ENCODE measurements around the gene AGTPBP1.

AGTPBP1 gene

DNA sequence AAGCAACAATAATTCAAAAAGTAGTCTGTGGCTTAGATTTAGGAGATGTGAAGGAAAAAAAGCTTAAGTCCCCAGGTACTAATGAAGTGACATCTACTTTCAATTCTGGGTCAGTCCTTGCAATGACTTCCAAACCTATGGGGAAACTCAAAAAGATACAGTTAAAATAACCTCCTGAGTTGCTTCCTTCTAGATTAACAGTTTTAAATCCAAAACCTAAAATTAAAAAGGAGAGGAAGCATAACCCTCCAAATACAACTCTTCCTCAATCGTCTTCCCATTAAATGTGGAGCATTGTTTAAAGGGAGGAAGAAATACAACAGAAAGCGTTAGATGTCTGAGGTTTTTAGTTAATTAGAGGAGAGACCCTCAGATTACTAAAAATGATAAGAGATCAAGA, 75.7 kb downstream of the AGTPBP1 start:
- Histone ChIP-seq H3K27ac (ENCODE audit: low read depth, low read length) (no peak overlapping the region), H3K27me3 (ENCODE audit: control insufficient read depth in 1 of 2, insufficient read depth in 2 of 2, low read length in 2 of 2) (no peaks in the 10 kb centered on the region), H3K9me3 (ENCODE audit: low read length) (no peaks in the 10 kb centered on the region), H3K9ac (ENCODE audit: low read length) (no peak overlapping the region), H3K4me3 (ENCODE audit: low read depth in 1 of 2, low read length in 2 of 2) (no peak overlapping the region), H3K4me1 (ENCODE audit: insufficient read depth, low read length) (no peaks in the 10 kb centered on the region), H3K36me3 (ENCODE audit: insufficient read depth, low read length) (no peaks in the 10 kb centered on the region)

DNA sequence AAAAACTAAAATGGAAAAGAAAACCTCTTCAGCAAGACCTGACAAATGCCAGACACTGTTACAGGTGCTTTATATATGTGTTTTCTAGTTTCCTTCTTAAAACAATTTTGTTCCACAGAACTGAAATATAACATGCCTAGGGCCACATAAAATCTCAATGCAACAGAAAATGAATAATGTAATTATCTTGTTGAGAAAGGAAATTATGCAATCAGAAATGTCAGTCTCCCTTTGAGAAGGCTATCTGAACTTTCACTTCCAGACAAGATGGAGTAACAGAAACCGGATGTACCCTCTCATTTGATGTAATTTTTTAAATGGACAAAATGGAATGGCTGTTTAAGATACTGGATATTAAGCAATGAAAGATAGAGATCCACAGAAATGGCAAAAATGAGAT, 79.2 kb downstream of the AGTPBP1 start:
- Histone ChIP-seq H3K4me3 (ENCODE audit: low read depth in 1 of 2, low read length in 2 of 2) (no peak overlapping the region), H3K36me3 (ENCODE audit: insufficient read depth, low read length) (no peaks in the 10 kb centered on the region), H3K27me3 (ENCODE audit: control insufficient read depth in 1 of 2, insufficient read depth in 2 of 2, low read length in 2 of 2) (no peaks in the 10 kb centered on the region), H3K9me3 (ENCODE audit: low read length) (no peaks in the 10 kb centered on the region), H3K27ac (ENCODE audit: low read depth, low read length) (no peak overlapping the region), H3K4me1 (ENCODE audit: insufficient read depth, low read length) (no peaks in the 10 kb centered on the region), H3K9ac (ENCODE audit: low read length) (no peak overlapping the region)

GRCh38 chr9:85658716-85659115, 83.0 kb downstream of the AGTPBP1 start:
- H3K27ac ChIP-seq (ENCODE audit: low read depth, low read length): no peak overlapping the region
- H3K27me3 ChIP-seq (ENCODE audit: control insufficient read depth in 1 of 2, insufficient read depth in 2 of 2, low read length in 2 of 2): no peaks in the 10 kb centered on the region
- no peak overlapping the region for H3K9ac ChIP-seq (ENCODE audit: low read length)
- H3K4me3 ChIP-seq (ENCODE audit: low read depth in 1 of 2, low read length in 2 of 2): no peak overlapping the region
- no peaks in the 10 kb centered on the region for H3K36me3 ChIP-seq (ENCODE audit: insufficient read depth, low read length)
- no peaks in the 10 kb centered on the region for H3K9me3 ChIP-seq (ENCODE audit: low read length)
- no peaks in the 10 kb centered on the region for H3K4me1 ChIP-seq (ENCODE audit: insufficient read depth, low read length)

- Histone ChIP-seq H3K4me3 (ENCODE audit: low read depth in 1 of 2, low read length in 2 of 2) (no peak overlapping the region), H3K36me3 (ENCODE audit: insufficient read depth, low read length) (peaks cover 4% of the 10 kb centered on the region), H3K27me3 (ENCODE audit: control insufficient read depth in 1 of 2, insufficient read depth in 2 of 2, low read length in 2 of 2) (no peaks in the 10 kb centered on the region), H3K27ac (ENCODE audit: low read depth, low read length) (no peak overlapping the region), H3K9ac (ENCODE audit: low read length) (no peak overlapping the region), H3K4me1 (ENCODE audit: insufficient read depth, low read length) (no peaks in the 10 kb centered on the region), H3K9me3 (ENCODE audit: low read length) (no peaks in the 10 kb centered on the region)
These were observed 88.6 kb downstream of the AGTPBP1 start for GRCh38 chr9:85653153-85653552.

DNA sequence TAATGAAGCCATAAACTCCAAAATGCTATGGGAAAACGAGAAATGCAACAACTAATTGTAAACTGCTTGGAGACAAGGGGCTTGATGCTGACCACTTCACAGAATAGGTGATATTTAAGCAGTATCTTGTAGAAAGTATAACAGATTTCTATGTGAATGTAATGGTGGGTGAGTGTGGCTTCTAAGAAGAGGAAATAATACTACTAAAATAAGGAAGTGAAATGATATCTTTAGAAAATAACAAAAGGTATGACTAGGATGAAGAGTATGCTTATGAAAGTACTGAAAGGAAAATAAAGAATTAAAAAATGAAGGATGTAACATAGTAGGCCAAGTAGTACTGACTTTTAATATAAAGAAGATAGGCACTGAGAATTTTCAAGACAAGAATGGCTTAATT, 94.2 kb downstream of the AGTPBP1 start:
- no peaks in the 10 kb centered on the region for H3K9me3 ChIP-seq (ENCODE audit: low read length)
- H3K9ac ChIP-seq (ENCODE audit: low read length): no peak overlapping the region
- no peak overlapping the region for H3K27ac ChIP-seq (ENCODE audit: low read depth, low read length)
- H3K36me3 ChIP-seq (ENCODE audit: insufficient read depth, low read length): no peaks in the 10 kb centered on the region
- H3K4me3 ChIP-seq (ENCODE audit: low read depth in 1 of 2, low read length in 2 of 2): no peak overlapping the region
- H3K4me1 ChIP-seq (ENCODE audit: insufficient read depth, low read length): no peaks in the 10 kb centered on the region
- H3K27me3 ChIP-seq (ENCODE audit: control insufficient read depth in 1 of 2, insufficient read depth in 2 of 2, low read length in 2 of 2): no peaks in the 10 kb centered on the region

DNA sequence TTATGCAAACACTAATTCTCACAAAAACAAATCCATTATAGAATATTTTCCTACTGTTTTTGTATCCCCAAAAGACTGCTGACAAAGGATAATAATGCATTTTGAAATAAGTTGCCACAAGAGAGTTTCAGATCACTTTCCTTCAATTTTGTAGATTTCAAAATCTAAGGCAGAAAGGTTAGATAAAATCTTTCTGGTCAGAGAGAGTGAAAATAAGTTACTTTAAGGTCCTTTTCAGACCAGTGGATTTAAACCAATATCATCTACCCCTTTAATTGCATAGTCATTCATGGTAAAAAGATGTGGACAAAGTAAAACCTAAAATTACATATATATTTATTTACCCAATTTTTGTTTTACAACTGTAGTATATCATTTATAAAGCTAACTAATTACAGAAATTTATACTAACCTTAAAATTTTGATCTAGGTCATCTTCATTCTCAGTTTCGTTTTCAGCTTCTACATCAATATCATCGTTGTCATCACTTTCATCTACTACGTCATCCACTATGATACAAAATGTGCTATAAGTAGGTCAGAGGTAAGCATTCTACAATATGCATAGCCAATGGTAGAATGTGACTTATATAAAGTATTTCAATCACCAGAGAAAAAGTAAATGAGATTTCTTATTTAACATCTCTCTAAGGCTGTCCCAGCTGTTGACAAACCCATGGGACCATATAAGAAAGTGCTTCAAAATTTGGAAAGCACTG, 95.7 kb downstream of the AGTPBP1 start:
- Histone ChIP-seq H3K9ac (ENCODE audit: low read length) (no peak overlapping the region), H3K27me3 (ENCODE audit: control insufficient read depth in 1 of 2, insufficient read depth in 2 of 2, low read length in 2 of 2) (no peaks in the 10 kb centered on the region), H3K9me3 (ENCODE audit: low read length) (no peaks in the 10 kb centered on the region), H3K27ac (ENCODE audit: low read depth, low read length) (no peak overlapping the region), H3K4me1 (ENCODE audit: insufficient read depth, low read length) (no peaks in the 10 kb centered on the region), H3K36me3 (ENCODE audit: insufficient read depth, low read length) (no peaks in the 10 kb centered on the region), H3K4me3 (ENCODE audit: low read depth in 1 of 2, low read length in 2 of 2) (no peak overlapping the region)

DNA sequence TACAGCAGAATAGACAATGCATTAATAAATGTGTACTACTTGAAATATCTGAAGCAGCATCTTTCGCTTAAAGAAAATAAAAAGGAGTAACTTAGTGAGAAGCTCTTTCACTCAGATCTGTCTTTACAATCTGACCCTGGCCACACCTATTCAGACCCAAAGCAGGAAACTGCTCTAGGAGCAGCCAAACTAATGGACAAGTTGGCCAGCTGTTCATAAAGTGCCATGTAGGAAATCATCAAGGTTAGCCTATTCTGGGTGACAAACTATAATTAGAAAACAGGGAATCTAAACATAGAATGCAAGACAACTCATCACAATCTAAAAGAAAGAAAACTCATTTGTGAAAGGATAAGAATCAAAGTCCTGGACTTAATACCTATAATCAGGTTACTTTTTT, 101.3 kb downstream of the AGTPBP1 start:
- H3K9me3 ChIP-seq (ENCODE audit: low read length): no peaks in the 10 kb centered on the region
- H3K4me1 ChIP-seq (ENCODE audit: insufficient read depth, low read length): no peaks in the 10 kb centered on the region
- no peak overlapping the region for H3K9ac ChIP-seq (ENCODE audit: low read length)
- no peaks in the 10 kb centered on the region for H3K27me3 ChIP-seq (ENCODE audit: control insufficient read depth in 1 of 2, insufficient read depth in 2 of 2, low read length in 2 of 2)
- H3K4me3 ChIP-seq (ENCODE audit: low read depth in 1 of 2, low read length in 2 of 2): no peak overlapping the region
- no peak overlapping the region for H3K27ac ChIP-seq (ENCODE audit: low read depth, low read length)
- H3K36me3 ChIP-seq (ENCODE audit: insufficient read depth, low read length): no peaks in the 10 kb centered on the region

DNA sequence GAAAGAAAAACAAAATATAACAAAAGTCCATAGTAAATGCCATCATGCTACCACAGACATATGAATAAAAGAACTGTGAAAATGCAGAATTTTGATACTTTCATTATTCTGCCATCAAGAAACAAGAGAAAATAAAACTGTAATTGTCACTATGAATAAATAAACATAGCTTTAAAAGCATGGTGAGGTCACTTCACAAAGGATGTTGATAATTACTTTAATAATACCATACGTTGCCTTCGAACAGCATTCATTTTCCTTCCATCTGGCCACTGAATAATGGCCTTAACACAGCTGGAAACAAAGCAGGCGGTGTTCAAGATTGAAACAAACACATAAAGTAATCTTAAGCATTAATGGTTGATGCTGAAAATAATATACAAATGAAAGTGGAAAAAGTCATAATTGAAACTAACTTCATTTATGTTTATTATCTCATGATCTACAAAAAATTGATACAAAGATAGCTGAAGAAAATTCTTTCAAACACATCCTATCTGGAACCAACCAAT, 102.0 kb downstream of the AGTPBP1 start:
- H3K27me3 ChIP-seq (ENCODE audit: control insufficient read depth in 1 of 2, insufficient read depth in 2 of 2, low read length in 2 of 2): no peaks in the 10 kb centered on the region
- no peaks in the 10 kb centered on the region for H3K9me3 ChIP-seq (ENCODE audit: low read length)
- H3K9ac ChIP-seq (ENCODE audit: low read length): no peak overlapping the region
- no peaks in the 10 kb centered on the region for H3K4me1 ChIP-seq (ENCODE audit: insufficient read depth, low read length)
- H3K4me3 ChIP-seq (ENCODE audit: low read depth in 1 of 2, low read length in 2 of 2): no peak overlapping the region
- no peaks in the 10 kb centered on the region for H3K36me3 ChIP-seq (ENCODE audit: insufficient read depth, low read length)
- no peak overlapping the region for H3K27ac ChIP-seq (ENCODE audit: low read depth, low read length)

- H3K4me1 ChIP-seq (ENCODE audit: insufficient read depth, low read length): no peaks in the 10 kb centered on the region
- H3K36me3 ChIP-seq (ENCODE audit: insufficient read depth, low read length): no peaks in the 10 kb centered on the region
- H3K9me3 ChIP-seq (ENCODE audit: low read length): no peaks in the 10 kb centered on the region
These were observed 109.9 kb downstream of the AGTPBP1 start for GRCh38 chr9:85631809-85632208.

GRCh38 chr9:85630676-85631075, 111.1 kb downstream of the AGTPBP1 start:
- H3K4me1 ChIP-seq (ENCODE audit: insufficient read depth, low read length): no peaks in the 10 kb centered on the region
- no peaks in the 10 kb centered on the region for H3K9me3 ChIP-seq (ENCODE audit: low read length)
- H3K36me3 ChIP-seq (ENCODE audit: insufficient read depth, low read length): no peaks in the 10 kb centered on the region
- no peak overlapping the region for H3K4me3 ChIP-seq (ENCODE audit: low read depth in 1 of 2, low read length in 2 of 2)
- H3K9ac ChIP-seq (ENCODE audit: low read length): no peak overlapping the region
- H3K27me3 ChIP-seq (ENCODE audit: control insufficient read depth in 1 of 2, insufficient read depth in 2 of 2, low read length in 2 of 2): no peaks in the 10 kb centered on the region
- no peak overlapping the region for H3K27ac ChIP-seq (ENCODE audit: low read depth, low read length)

More at GRCh38 chr9:85631809-85632208, 109.9 kb downstream of the AGTPBP1 start:
- no peaks in the 10 kb centered on the region for H3K27me3 ChIP-seq (ENCODE audit: control insufficient read depth in 1 of 2, insufficient read depth in 2 of 2, low read length in 2 of 2)
- H3K4me3 ChIP-seq (ENCODE audit: low read depth in 1 of 2, low read length in 2 of 2): no peak overlapping the region
- no peak overlapping the region for H3K27ac ChIP-seq (ENCODE audit: low read depth, low read length)
- no peak overlapping the region for H3K9ac ChIP-seq (ENCODE audit: low read length)

DNA sequence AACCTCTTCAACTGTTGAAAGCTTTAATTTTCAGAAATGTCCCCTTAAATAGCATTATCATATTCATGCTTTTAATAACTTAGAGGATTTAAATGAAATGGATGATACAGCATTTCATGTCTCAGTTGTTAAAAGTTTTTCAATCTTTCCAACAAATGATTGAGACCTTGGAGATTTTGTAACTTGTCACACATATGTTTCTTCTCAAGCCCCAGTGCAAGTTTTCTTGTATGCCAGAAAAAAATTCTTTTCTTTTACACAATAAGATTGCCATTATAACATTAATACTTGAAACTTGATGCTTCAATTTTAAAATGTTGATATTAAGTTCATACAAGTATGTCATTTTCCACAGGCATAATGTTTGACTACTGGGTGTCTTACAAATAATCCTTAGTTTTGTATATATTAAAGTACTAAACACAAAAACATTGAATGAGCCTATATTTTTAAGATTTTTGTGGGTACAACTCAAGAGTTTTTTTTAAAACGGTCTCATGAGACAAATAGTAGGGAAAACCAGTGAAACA, 124.5 kb downstream of the AGTPBP1 start:
- Histone ChIP-seq H3K27ac (ENCODE audit: low read depth, low read length) (no peak overlapping the region), H3K9ac (ENCODE audit: low read length) (no peak overlapping the region), H3K4me1 (ENCODE audit: insufficient read depth, low read length) (no peaks in the 10 kb centered on the region), H3K27me3 (ENCODE audit: control insufficient read depth in 1 of 2, insufficient read depth in 2 of 2, low read length in 2 of 2) (no peaks in the 10 kb centered on the region), H3K4me3 (ENCODE audit: low read depth in 1 of 2, low read length in 2 of 2) (no peak overlapping the region), H3K9me3 (ENCODE audit: low read length) (no peaks in the 10 kb centered on the region), H3K36me3 (ENCODE audit: insufficient read depth, low read length) (no peaks in the 10 kb centered on the region)

DNA sequence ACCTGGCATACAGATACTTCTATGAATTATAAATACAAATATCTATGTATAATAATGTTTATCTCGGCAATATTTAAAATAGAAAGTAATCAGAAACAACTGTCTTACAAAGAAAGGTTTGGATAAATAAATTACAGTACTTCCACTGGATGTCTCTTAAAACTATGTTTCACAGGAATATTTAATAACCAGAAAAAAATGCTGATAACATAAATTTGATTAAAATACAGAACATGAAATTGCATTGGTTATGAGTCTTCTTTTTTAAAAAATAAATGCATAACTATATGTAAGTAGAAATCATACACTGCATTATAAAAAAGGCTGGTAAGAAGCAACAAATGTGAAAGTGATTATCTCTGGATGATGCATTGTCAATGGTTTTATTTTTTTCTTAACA, 126.0 kb downstream of the AGTPBP1 start:
- Histone ChIP-seq H3K36me3 (ENCODE audit: insufficient read depth, low read length) (no peaks in the 10 kb centered on the region), H3K9ac (ENCODE audit: low read length) (no peak overlapping the region), H3K4me1 (ENCODE audit: insufficient read depth, low read length) (no peaks in the 10 kb centered on the region), H3K9me3 (ENCODE audit: low read length) (no peaks in the 10 kb centered on the region), H3K27ac (ENCODE audit: low read depth, low read length) (no peak overlapping the region), H3K27me3 (ENCODE audit: control insufficient read depth in 1 of 2, insufficient read depth in 2 of 2, low read length in 2 of 2) (no peaks in the 10 kb centered on the region), H3K4me3 (ENCODE audit: low read depth in 1 of 2, low read length in 2 of 2) (no peak overlapping the region)

Measured in muscle layer of colon (tissue), 2 donors.